Measurements from ENCODE around the gene LIPA.
"Not testable (repeated sequence)": the region's sequence is repeated elsewhere in the genome, so short reads cannot be mapped to it uniquely, and the experiment has no call there.

LIPA gene

GRCh38 chr10:89269433-89270152 is 18.0 kb upstream of the LIPA start:
- DNase-seq = no peak

GRCh38 chr10:89266721-89267453 is 15.3 kb upstream of the LIPA start:
- DNase-seq = no peak

GRCh38 chr10:89263531-89263930 is 12.0 kb upstream of the LIPA start:
- DNase-seq = no peak

- DNase-seq = no peak
Measured at GRCh38 chr10:89263091-89263490, 11.5 kb upstream of the LIPA start.

GRCh38 chr10:89262086-89263051 is 10.8 kb upstream of the LIPA start:
- DNase-seq = no peak

- no peak for DNase-seq
Measured at GRCh38 chr10:89258881-89259280, 7.3 kb upstream of the LIPA start.

GRCh38 chr10:89257581-89257980 is 6.0 kb upstream of the LIPA start:
- no peak for DNase-seq

GRCh38 chr10:89256962-89257361 is 5.4 kb upstream of the LIPA start:
- DNase-seq = no peak

GRCh38 chr10:89256340-89256739 is 4.8 kb upstream of the LIPA start:
- no peak for DNase-seq

GRCh38 chr10:89255793-89256192 is 4.2 kb upstream of the LIPA start:
- no peak for DNase-seq

- not testable (repeated sequence) for DNase-seq
Measured at GRCh38 chr10:89255091-89255579, 3.6 kb upstream of the LIPA start.

- no peak for DNase-seq
Measured at GRCh38 chr10:89252225-89252585, 630 bp upstream of the LIPA start.

- no peak for DNase-seq
Measured at GRCh38 chr10:89250865-89251408, 638 bp downstream of the LIPA start.

- DNase-seq = no peak
Measured at GRCh38 chr10:89248990-89249389, 2.6 kb downstream of the LIPA start.

GRCh38 chr10:89247623-89248022 is 4.0 kb downstream of the LIPA start:
- not testable (repeated sequence) for DNase-seq

GRCh38 chr10:89245802-89246201 is 5.8 kb downstream of the LIPA start:
- DNase-seq = no peak

- DNase-seq = no peak
Measured at GRCh38 chr10:89242840-89243568, 8.6 kb downstream of the LIPA start.

- no peak for DNase-seq
Measured at GRCh38 chr10:89242345-89242684, 9.3 kb downstream of the LIPA start.

- no peak for DNase-seq
Measured at GRCh38 chr10:89241486-89242344, 9.9 kb downstream of the LIPA start.

- no peak for DNase-seq
Measured at GRCh38 chr10:89241026-89241425, 10.5 kb downstream of the LIPA start.

GRCh38 chr10:89240519-89240918 is 11.1 kb downstream of the LIPA start:
- no peak for DNase-seq

All from CD4-positive, alpha-beta T cell treated with Interleukin-4 for 4 hours (primary cell).